K562 (cell line): ENCODE measurements around the gene RAD21L1. TPM values are rescaled to one million over a fixed set of nuclear protein-coding genes. Genes with fewer than 3 reads are reported as not detected.
A peak's percentile ranks its signal among the peaks of the same experiment; 100 is the strongest.

Source experiments
- BRF1 ChIP-seq: IDR thresholded peaks from 3 replicates; pipeline ENCODE4 v1.6.1; 2011; ENCODE audit warnings: borderline replicate concordance, mild to moderate bottlenecking; ENCODE audit not compliant: insufficient read length; ENCODE audit errors: extremely low read depth
- GATA2 ChIP-seq: sonication (generic); formaldehyde crosslinking; IDR thresholded peaks from 2 replicates; pipeline ENCODE4 v1.4.0; 2020; ENCODE audit warnings: mild to moderate bottlenecking, missing genetic modification reagents
- HNRNPUL1 ChIP-seq: fragments of 200-400 bp; formaldehyde crosslinking; IDR thresholded peaks from 2 replicates; pipeline ENCODE4 v1.6.1; 2017; ENCODE audit warnings: low read length
- HSF4 ChIP-seq: fragments of 250-450 bp; sonication (Bioruptor Pico); IDR thresholded peaks from 2 replicates; pipeline ENCODE4 v2.1.2; 2022; ENCODE audit warnings: mild to moderate bottlenecking, moderate library complexity, borderline replicate concordance
- NRF1 ChIP-seq, 2 experiments: fragments of 450-650 bp; IDR thresholded peaks in 1 of 2; conservative IDR thresholded peaks in 1 of 2; 2 replicates each; pipeline ENCODE4 v1.6.1; 2014; ENCODE audit warnings: mild to moderate bottlenecking in 2 of 2
- POLR2A ChIP-seq: fragments of 450-650 bp; conservative IDR thresholded peaks from 2 replicates; pipeline ENCODE4 v1.6.1; 2016
- POLR2AphosphoS5 ChIP-seq: IDR thresholded peaks from 2 replicates; pipeline ENCODE4 v1.6.1; 2011; ENCODE audit warnings: mild to moderate bottlenecking, low read depth, low read length, moderate library complexity; ENCODE audit not compliant: control insufficient read depth, insufficient read depth
- RBFOX2 ChIP-seq: fragments of 200-400 bp; formaldehyde crosslinking; IDR thresholded peaks from 2 replicates; pipeline ENCODE4 v1.6.1; 2017; ENCODE audit warnings: low read depth, mild to moderate bottlenecking, low read length, moderate library complexity
- SLC30A9 ChIP-seq: fragments of 250-450 bp; sonication (Bioruptor Pico); IDR thresholded peaks from 2 replicates; pipeline ENCODE4 v1.8.0; 2022; ENCODE audit warnings: mild to moderate bottlenecking, moderate library complexity
- ZC3H4 ChIP-seq: sonication (generic); formaldehyde crosslinking; IDR thresholded peaks from 2 replicates; pipeline ENCODE4 v1.9.0; 2021; ENCODE audit warnings: missing genetic modification reagents, borderline replicate concordance
- ZFX ChIP-seq: sonication (generic); formaldehyde crosslinking; IDR thresholded peaks from 2 replicates; pipeline ENCODE4 v1.8.0; 2022; ENCODE audit warnings: mild to moderate bottlenecking, missing genetic modification reagents, moderate library complexity
- ZNF274 ChIP-seq: IDR thresholded peaks from 2 replicates; pipeline ENCODE4 v1.6.1; 2011; ENCODE audit warnings: low read depth, mild to moderate bottlenecking, low read length, moderate library complexity, borderline replicate concordance
- polyA plus RNA-seq, 8 experiments: library from polyadenylated mRNA; depleted of rRNA in 4 of 8; stranded (reverse) in 5 of 8; unstranded in 3 of 8; fragments of >200 nt; fragmentation: Nextera tagmentation in 2 of 8; fragmentation: Illumina TruSeq in 1 of 8; extraction: Ambion mirVana in 2 of 8; extraction: Trizol in 1 of 8; gene quantifications; 2 replicates each; pipeline versions ENCODE4 v1.2.1 to v1.2.3, GENCODE V29; 2011 to 2014; ENCODE audit warnings: inconsistent platforms in 1 of 8, missing spikeins in 1 of 8
- total RNA-seq, 7 experiments: library from RNA; depleted of rRNA in 6 of 7; stranded (reverse); fragments of >200 nt in 6 of 7; fragmentation: Illumina TruSeq in 2 of 7; extraction: Trizol in 2 of 7; gene quantifications; 2 replicates each; pipeline versions ENCODE4 v1.2.1 to v1.2.3, GENCODE V29; 2011 to 2021; ENCODE audit warnings: low replicate concordance in 1 of 7
- TF ChIP-seq, protein P1 (sequence below): sonication (generic); formaldehyde crosslinking; IDR thresholded peaks from 2 replicates; pipeline ENCODE4 v1.8.0; 2022; ENCODE audit warnings: missing genetic modification reagents, mild to moderate bottlenecking, moderate library complexity, borderline replicate concordance
- TF ChIP-seq, protein P2 (sequence below): fragments of 450-650 bp; formaldehyde crosslinking; IDR thresholded peaks from 2 replicates; pipeline ENCODE4 v1.4.0; 2020; ENCODE audit warnings: mild to moderate bottlenecking, mixed read lengths

The RAD21L1 gene
- total and polyA plus RNA-seq, 9 of the 15 experiments (the other 6 are each of a cell fraction or from before 2014, with no cell fraction given) = 0.17 to 1.7 (median 0.45) TPM; not detected in 1

DNA sequence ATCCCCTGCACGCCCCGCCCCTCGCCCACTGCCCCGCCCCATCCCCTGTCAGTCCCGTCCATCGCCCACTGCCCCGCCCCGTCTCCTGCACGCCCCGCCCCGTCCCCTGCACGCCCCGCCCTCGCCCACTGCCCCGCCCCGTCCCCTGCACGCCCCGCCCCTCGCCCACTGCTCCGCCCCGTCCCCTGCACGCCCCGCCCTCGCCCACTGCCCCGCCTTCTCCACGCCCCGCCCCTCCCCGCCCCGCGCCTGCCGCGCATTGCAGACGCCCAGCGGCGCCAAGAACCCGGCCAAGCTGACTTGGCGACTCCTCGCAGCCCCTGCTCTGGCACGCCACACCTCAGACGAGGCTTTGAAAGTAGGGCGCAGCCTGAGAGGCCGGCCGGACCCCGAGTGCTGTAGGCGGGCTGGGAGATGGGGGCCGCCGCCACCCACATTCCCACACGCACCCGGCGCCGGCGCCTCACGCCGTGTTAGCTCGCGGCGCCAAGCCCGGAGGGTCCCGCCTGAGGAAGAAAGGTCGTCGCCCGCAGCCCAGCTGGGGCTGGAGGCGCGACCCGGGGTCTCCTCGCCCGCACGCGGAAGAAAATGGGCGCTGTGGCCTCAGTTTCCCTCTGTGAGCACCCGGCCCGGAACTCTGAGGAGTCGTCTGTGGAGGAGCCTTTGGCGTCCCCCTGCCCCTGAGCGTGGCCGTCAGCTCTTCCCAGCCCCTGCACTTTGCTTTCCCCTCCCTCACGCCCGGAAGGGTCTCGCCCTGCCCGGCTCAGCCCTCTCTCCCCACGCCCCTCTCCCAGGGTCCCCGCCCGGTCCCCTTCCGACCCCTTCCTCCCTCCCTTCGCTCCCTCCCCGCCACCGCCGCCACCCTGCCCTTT is at the start of gene RAD21L1 (continued):
- TF ChIP-seq, protein P1, sequence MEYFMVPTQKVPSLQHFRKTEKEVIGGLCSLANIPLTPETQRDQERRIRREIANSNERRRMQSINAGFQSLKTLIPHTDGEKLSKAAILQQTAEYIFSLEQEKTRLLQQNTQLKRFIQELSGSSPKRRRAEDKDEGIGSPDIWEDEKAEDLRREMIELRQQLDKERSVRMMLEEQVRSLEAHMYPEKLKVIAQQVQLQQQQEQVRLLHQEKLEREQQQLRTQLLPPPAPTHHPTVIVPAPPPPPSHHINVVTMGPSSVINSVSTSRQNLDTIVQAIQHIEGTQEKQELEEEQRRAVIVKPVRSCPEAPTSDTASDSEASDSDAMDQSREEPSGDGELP = peak; percentile 23; the same call in 1 of the 2 replicates
- TF ChIP-seq BRF1 (no peak), HSF4 (CRISPR knock-in tag) (no peak), NRF1 (conservative IDR thresholded peaks at IDR 0.05 in 1 of 2, IDR thresholded peaks at IDR 0.05 in 1 of 2) (peak; percentile 30 to 36; a peak in 2 of 4 replicates), ZC3H4 (CRISPR knock-in tag) (peak; percentile 62; the same call in 1 of the 2 replicates), POLR2A (peak; percentile 49), POLR2AphosphoS5 (peak; percentile 62), HNRNPUL1 (no peak), ZFX (CRISPR knock-in tag) (peak; percentile 50), GATA2 (CRISPR knock-in tag) (no peak), ZNF274 (no peak), RBFOX2 (peak; percentile 82), SLC30A9 (no peak)
- TF ChIP-seq, protein P2, sequence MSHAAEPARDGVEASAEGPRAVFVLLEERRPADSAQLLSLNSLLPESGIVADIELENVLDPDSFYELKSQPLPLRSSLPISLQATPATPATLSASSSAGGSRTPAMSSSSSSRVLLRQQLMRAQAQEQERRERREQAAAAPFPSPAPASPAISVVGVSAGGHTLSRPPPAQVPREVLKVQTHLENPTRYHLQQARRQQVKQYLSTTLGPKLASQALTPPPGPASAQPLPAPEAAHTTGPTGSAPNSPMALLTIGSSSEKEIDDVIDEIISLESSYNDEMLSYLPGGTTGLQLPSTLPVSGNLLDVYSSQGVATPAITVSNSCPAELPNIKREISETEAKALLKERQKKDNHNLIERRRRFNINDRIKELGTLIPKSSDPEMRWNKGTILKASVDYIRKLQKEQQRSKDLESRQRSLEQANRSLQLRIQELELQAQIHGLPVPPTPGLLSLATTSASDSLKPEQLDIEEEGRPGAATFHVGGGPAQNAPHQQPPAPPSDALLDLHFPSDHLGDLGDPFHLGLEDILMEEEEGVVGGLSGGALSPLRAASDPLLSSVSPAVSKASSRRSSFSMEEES (CRISPR knock-in tag) = no peak
